Fibroblast of lung (primary cell): Measurements from ENCODE around the gene GNG7.

Experiments used
- EZH2 ChIP-seq: IDR thresholded peaks from 2 replicates; pipeline ENCODE4 v1.5.1; 2012; ENCODE audit warnings: low read length, control low read depth, mild to moderate bottlenecking; ENCODE audit errors: missing control alignments
- TF ChIP-seq, protein P1 (sequence below), 2 donors: IDR thresholded peaks in 1 of 2; conservative IDR thresholded peaks in 1 of 2; 1 replicate in 1 of 2; 2 replicates in 1 of 2; pipeline ENCODE4 v1.5.1; 2011 to 2012; ENCODE audit warnings: low read length in 2 of 2, control low read depth in 1 of 2, inconsistent platforms in 1 of 2, low read depth in 1 of 2, mild to moderate bottlenecking in 1 of 2

DNA sequence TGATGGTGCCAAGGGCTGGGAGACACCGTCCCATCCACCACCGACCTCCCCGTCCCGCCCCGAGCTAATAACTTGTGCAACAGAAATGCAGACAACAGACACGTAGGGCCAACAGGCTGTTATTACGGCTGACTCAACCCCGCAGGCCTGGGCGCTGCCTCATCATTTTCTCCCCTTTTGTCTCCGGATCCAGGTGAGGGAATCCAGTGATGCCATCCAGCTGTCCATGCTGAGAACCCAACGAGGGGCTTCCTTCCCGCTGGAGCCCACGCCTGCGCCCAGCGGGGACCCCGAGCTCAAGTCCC lies 25.1 kb upstream of the GNG7 start:
- TF ChIP-seq, protein P1, sequence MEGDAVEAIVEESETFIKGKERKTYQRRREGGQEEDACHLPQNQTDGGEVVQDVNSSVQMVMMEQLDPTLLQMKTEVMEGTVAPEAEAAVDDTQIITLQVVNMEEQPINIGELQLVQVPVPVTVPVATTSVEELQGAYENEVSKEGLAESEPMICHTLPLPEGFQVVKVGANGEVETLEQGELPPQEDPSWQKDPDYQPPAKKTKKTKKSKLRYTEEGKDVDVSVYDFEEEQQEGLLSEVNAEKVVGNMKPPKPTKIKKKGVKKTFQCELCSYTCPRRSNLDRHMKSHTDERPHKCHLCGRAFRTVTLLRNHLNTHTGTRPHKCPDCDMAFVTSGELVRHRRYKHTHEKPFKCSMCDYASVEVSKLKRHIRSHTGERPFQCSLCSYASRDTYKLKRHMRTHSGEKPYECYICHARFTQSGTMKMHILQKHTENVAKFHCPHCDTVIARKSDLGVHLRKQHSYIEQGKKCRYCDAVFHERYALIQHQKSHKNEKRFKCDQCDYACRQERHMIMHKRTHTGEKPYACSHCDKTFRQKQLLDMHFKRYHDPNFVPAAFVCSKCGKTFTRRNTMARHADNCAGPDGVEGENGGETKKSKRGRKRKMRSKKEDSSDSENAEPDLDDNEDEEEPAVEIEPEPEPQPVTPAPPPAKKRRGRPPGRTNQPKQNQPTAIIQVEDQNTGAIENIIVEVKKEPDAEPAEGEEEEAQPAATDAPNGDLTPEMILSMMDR (conservative IDR thresholded peaks at IDR 0.05 in 1 of 2, IDR thresholded peaks at IDR 0.05 in 1 of 2; ENCODE audit: low read depth in 1 of 2, low read length in 2 of 2): no peak
- TF ChIP-seq EZH2: no peak
